Osteoblast (primary cell): ENCODE data around the gene ELP4. TPM values are rescaled to one million over a fixed set of nuclear protein-coding genes. Genes with fewer than 3 reads are reported as not detected.

Experiments
- DNase-seq: peaks from one replicate; pipeline ENCODE4 v3.0.0; 2011; ENCODE audit warnings: low spot score, mixed read lengths; ENCODE audit not compliant: insufficient read length; ENCODE audit errors: missing footprints
- H2AFZ ChIP-seq: 2 replicates; pipeline ENCODE4 v1.6.0; 2011; ENCODE audit warnings: mild to moderate bottlenecking, low read length
- H3K27ac ChIP-seq: 2 replicates; pipeline ENCODE4 v1.5.1; 2011; ENCODE audit warnings: mild to moderate bottlenecking, low read depth, low read length, moderate library complexity
- H3K27me3 ChIP-seq: 2 replicates; pipeline ENCODE4 v1.6.0; 2012; ENCODE audit warnings: mild to moderate bottlenecking, control low read depth, inconsistent platforms, low read length, moderate library complexity; ENCODE audit not compliant: insufficient read depth
- H3K36me3 ChIP-seq: 2 replicates; pipeline ENCODE4 v1.5.1; 2011; ENCODE audit warnings: mild to moderate bottlenecking, low read length, control low read depth, moderate library complexity; ENCODE audit not compliant: insufficient read depth
- H3K4me1 ChIP-seq: 2 replicates; pipeline ENCODE4 v1.5.1; 2011; ENCODE audit warnings: mild to moderate bottlenecking, low read length, control low read depth, moderate library complexity; ENCODE audit not compliant: insufficient read depth
- H3K4me2 ChIP-seq: 2 replicates; pipeline ENCODE4 v1.6.0; 2011; ENCODE audit warnings: mild to moderate bottlenecking, low read length; ENCODE audit not compliant: insufficient read depth
- H3K4me3 ChIP-seq: fragments of 200-600 bp; sonication (generic); 3 replicates; pipeline ENCODE4 v1.5.1; 2012; ENCODE audit warnings: mild to moderate bottlenecking, low read length, inconsistent platforms; ENCODE audit not compliant: insufficient read depth
- H3K79me2 ChIP-seq: 2 replicates; pipeline ENCODE4 v1.6.0; 2012; ENCODE audit warnings: mild to moderate bottlenecking, low read length, control low read depth, inconsistent platforms; ENCODE audit not compliant: insufficient read depth
- H3K9me3 ChIP-seq: 2 replicates; pipeline ENCODE4 v1.5.1; 2011; ENCODE audit warnings: low read depth, low read length, control low read depth
- H4K20me1 ChIP-seq: 2 replicates; pipeline ENCODE4 v1.6.0; 2012; ENCODE audit warnings: mild to moderate bottlenecking, low read length, control low read depth; ENCODE audit not compliant: insufficient read depth
- CTCF ChIP-seq: IDR thresholded peaks from 2 replicates; pipeline ENCODE4 v1.5.1; 2011; ENCODE audit warnings: mild to moderate bottlenecking, low read depth, low read length, moderate library complexity; ENCODE audit errors: extremely low read depth
- total RNA-seq: library from RNA; depleted of rRNA; stranded (reverse); fragments of >200 nt; gene quantifications from 2 replicates; pipeline ENCODE4 v1.2.3, GENCODE V29; 2012

The ELP4 gene
- total RNA-seq, 1 donor: 16.3 TPM

GRCh38 chr11:31809541-31809856 lies 299.9 kb downstream of the ELP4 start:
- Histone ChIP-seq H3K4me3 (no peak overlapping the region), H3K9me3 (no peaks in the 10 kb centered on the region), H3K79me2 (no peaks in the 10 kb centered on the region), H3K27me3 (peaks cover 99% of the 10 kb centered on the region), H3K36me3 (no peaks in the 10 kb centered on the region), H3K4me1 (peaks cover 4% of the 10 kb centered on the region), H3K4me2 (peak overlapping the region; percentile 70), H2AFZ (no peak overlapping the region), H3K27ac (no peak overlapping the region), H4K20me1 (peaks cover 2% of the 10 kb centered on the region)
- no peak for TF ChIP-seq CTCF
- DNase-seq: peak; percentile 71

- Histone ChIP-seq H4K20me1 (peaks cover 2% of the 10 kb centered on the region), H3K36me3 (no peaks in the 10 kb centered on the region), H3K4me2 (peak overlapping the region; percentile 70), H3K9me3 (no peaks in the 10 kb centered on the region), H3K4me3 (peak overlapping the region; percentile 56), H3K79me2 (no peaks in the 10 kb centered on the region), H3K27me3 (peaks cover 99% of the 10 kb centered on the region), H2AFZ (peak overlapping the region; percentile 51), H3K27ac (no peak overlapping the region), H3K4me1 (no peaks in the 10 kb centered on the region)
- peak; percentile 95 for DNase-seq
- no peak for TF ChIP-seq CTCF
These were observed 300.6 kb downstream of the ELP4 start for GRCh38 chr11:31809857-31810778.

- no peaks in the 10 kb centered on the region for H3K36me3 ChIP-seq
- peak; percentile 93 for DNase-seq
- peak within 1 kb of the TSS; percentile 70 for H3K4me2 ChIP-seq
- H3K4me1 ChIP-seq: peaks cover 4% of the 10 kb centered on the region
- peak within 1 kb of the TSS; percentile 51 for H2AFZ ChIP-seq
- no peak for TF ChIP-seq CTCF
- H4K20me1 ChIP-seq: peaks cover 2% of the 10 kb centered on the region
- no peak within 1 kb of the TSS for H3K27ac ChIP-seq
- peak within 1 kb of the TSS; percentile 56 for H3K4me3 ChIP-seq
- no peaks in the 10 kb centered on the region for H3K79me2 ChIP-seq
- H3K27me3 ChIP-seq: peaks cover 99% of the 10 kb centered on the region
- no peaks in the 10 kb centered on the region for H3K9me3 ChIP-seq
These were observed 301.4 kb downstream of the ELP4 start, which contains the start of gene PAX6 for GRCh38 chr11:31810779-31811647. TSS of gene PAX6 (minus strand) at chr11:31811322. CDS start at chr11:31806411, 4,911 bp downstream.
